Measurements from ENCODE around the gene CDK8.

DNA sequence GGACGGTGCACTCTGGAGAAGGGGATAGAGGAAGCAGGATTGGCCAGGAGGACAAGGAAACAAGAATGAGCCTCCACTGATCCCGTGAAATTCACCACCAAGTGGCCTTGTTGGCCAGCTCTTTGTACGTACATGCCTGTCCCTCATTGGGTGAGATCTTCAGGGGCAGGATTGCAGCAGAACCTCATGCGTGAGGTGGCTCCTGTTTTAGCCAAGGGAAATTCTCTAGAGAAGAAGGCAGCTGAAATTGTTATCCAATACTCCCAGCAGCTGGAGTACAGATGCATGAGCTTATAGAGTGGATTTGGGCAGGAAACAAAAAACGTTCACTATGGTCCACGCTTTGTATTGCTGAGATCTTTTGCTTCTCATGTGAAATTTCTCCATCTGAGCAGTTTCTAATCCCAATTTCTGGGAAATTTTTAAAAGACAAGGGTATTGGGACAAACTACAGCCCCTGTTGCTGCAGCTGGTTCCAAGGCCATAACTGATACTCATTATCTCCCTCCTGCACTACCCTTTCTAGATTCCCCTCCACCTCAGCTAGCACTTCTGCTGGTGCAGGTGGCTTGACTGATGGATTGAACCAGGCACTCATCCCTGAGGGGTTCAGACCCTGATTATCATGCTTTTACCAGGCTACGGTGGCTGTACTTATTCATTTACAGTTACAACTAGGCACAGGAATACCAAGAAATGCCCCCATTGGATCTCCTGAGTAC, 27.9 kb upstream of the CDK8 start:
- TF ChIP-seq POLR2A (IDR thresholded peaks at IDR 0.05) (no peak), EP300 (IDR thresholded peaks at IDR 0.05) (no peak)
- TF ChIP-seq, protein P1, sequence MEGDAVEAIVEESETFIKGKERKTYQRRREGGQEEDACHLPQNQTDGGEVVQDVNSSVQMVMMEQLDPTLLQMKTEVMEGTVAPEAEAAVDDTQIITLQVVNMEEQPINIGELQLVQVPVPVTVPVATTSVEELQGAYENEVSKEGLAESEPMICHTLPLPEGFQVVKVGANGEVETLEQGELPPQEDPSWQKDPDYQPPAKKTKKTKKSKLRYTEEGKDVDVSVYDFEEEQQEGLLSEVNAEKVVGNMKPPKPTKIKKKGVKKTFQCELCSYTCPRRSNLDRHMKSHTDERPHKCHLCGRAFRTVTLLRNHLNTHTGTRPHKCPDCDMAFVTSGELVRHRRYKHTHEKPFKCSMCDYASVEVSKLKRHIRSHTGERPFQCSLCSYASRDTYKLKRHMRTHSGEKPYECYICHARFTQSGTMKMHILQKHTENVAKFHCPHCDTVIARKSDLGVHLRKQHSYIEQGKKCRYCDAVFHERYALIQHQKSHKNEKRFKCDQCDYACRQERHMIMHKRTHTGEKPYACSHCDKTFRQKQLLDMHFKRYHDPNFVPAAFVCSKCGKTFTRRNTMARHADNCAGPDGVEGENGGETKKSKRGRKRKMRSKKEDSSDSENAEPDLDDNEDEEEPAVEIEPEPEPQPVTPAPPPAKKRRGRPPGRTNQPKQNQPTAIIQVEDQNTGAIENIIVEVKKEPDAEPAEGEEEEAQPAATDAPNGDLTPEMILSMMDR (IDR thresholded peaks at IDR 0.05) = no peak
